Measurements from ENCODE around the gene AKT2. TPM values are rescaled to one million over a fixed set of nuclear protein-coding genes. Genes with fewer than 3 reads are reported as not detected.

Gene AKT2
- total RNA-seq, 1 experiment from 2014 or later: 150 TPM

- no peak overlapping the region for H2BK120ac ChIP-seq (ENCODE audit: low read depth, low read length, poor library complexity, severe bottlenecking)
- no peak overlapping the region for H4K91ac ChIP-seq (ENCODE audit: insufficient read length, low read depth, low read length)
- no peak overlapping the region for H2BK5ac ChIP-seq (ENCODE audit: insufficient read length, low read length)
- H3K36me3 Mint-ChIP-seq (ENCODE audit: insufficient read depth in 1 of 3, low read depth in 3 of 3): peaks cover 0 to 5% (median 5%) of the 10 kb centered on the region in 3 experiments; a peak in 4 of 7 replicates
- no peak overlapping the region for H3K4me2 ChIP-seq (ENCODE audit: insufficient read depth, insufficient read length, low read length)
- H2AFZ ChIP-seq (ENCODE audit: low read length): no peak overlapping the region
- no peak overlapping the region for H3K9ac ChIP-seq (ENCODE audit: extremely low read depth, insufficient read length, low read length)
- no peaks in the 10 kb centered on the region for H3K4me1 ChIP-seq (ENCODE audit: insufficient read depth, low read length)
- peaks cover 1% of the 10 kb centered on the region; the same call in 1 of the 2 replicates for H3K27me3 Mint-ChIP-seq (ENCODE audit: low read depth)
- DNase-seq: no peak
- peaks cover 3% of the 10 kb centered on the region for H3K79me1 ChIP-seq (ENCODE audit: insufficient read depth, low read depth, low read length, poor library complexity, severe bottlenecking)
- H4K20me1 ChIP-seq (ENCODE audit: control insufficient read depth, insufficient read depth, insufficient read length): no peaks in the 10 kb centered on the region
- peaks cover 2% of the 10 kb centered on the region; the same call in 1 of the 2 replicates for H3K79me2 ChIP-seq (ENCODE audit: insufficient read depth, low read length)
- no peak overlapping the region for H3K27ac ChIP-seq (ENCODE audit: insufficient read length, low read depth, low read length)
- no CpG with 5 or more reads among the region's 14 CpGs for WGBS (ENCODE audit: extremely low coverage, insufficient read length, low lambda C conversion rate)
- H3K23ac ChIP-seq (ENCODE audit: insufficient read length, low read depth, low read length): no peak overlapping the region
- no peak overlapping the region for H3T11ph ChIP-seq (ENCODE audit: low read length)
- H3K9me3 Mint-ChIP-seq: no peaks in the 10 kb centered on the region
- no peak overlapping the region; a peak in 2 of 5 replicates for H3K4me3 Mint-ChIP-seq
- H3K23me2 ChIP-seq (ENCODE audit: insufficient read length, low read depth, low read length, poor library complexity, severe bottlenecking): no peaks in the 10 kb centered on the region
- no peak overlapping the region for H3K4ac ChIP-seq (ENCODE audit: low read depth, low read length)
- H2BK12ac ChIP-seq (ENCODE audit: insufficient read length, low read depth, low read length): no peak overlapping the region
- H3K18ac ChIP-seq (ENCODE audit: insufficient read length, low read depth, low read length): no peak overlapping the region
- H3K27ac Mint-ChIP-seq: peak overlapping the region; percentile 2 to 91 (median 20); a peak in 6 of 7 replicates
- no peak overlapping the region for H2AK5ac ChIP-seq (ENCODE audit: insufficient read length, low read length)
- no peak overlapping the region for H2BK20ac ChIP-seq (ENCODE audit: low read depth, low read length, poor library complexity, severe bottlenecking)
- H3K9me3 ChIP-seq (ENCODE audit: control insufficient read depth, low read depth, low read length): no peaks in the 10 kb centered on the region
- no peak overlapping the region for H4K8ac ChIP-seq (replicated peaks; ENCODE audit: insufficient read length, low read depth, low read length)
- H4K5ac ChIP-seq (ENCODE audit: insufficient read length, low read depth, low read length): no peak overlapping the region
- H3K4me1 Mint-ChIP-seq: peaks cover 29 to 37% of the 10 kb centered on the region in 2 experiments
- H2BK15ac ChIP-seq (ENCODE audit: low read depth, low read length): no peak overlapping the region
- H3K56ac ChIP-seq (ENCODE audit: insufficient read length, low read depth, low read length): no peak overlapping the region
- H3K27me3 ChIP-seq (ENCODE audit: insufficient read depth, low read length): no peaks in the 10 kb centered on the region
- TF ChIP-seq CTCF (conservative IDR thresholded peaks at IDR 0.05): no peak
- H3K14ac ChIP-seq (ENCODE audit: insufficient read depth, low read length): no peak overlapping the region; the same call in 1 of the 2 replicates
Measured at GRCh38 chr19:40273469-40274360, 11.4 kb downstream of the AKT2 start.
